ENCODE measurements around the gene RIF1.

- TF ChIP-seq, protein P1, sequence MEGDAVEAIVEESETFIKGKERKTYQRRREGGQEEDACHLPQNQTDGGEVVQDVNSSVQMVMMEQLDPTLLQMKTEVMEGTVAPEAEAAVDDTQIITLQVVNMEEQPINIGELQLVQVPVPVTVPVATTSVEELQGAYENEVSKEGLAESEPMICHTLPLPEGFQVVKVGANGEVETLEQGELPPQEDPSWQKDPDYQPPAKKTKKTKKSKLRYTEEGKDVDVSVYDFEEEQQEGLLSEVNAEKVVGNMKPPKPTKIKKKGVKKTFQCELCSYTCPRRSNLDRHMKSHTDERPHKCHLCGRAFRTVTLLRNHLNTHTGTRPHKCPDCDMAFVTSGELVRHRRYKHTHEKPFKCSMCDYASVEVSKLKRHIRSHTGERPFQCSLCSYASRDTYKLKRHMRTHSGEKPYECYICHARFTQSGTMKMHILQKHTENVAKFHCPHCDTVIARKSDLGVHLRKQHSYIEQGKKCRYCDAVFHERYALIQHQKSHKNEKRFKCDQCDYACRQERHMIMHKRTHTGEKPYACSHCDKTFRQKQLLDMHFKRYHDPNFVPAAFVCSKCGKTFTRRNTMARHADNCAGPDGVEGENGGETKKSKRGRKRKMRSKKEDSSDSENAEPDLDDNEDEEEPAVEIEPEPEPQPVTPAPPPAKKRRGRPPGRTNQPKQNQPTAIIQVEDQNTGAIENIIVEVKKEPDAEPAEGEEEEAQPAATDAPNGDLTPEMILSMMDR (IDR thresholded peaks at IDR 0.05; ENCODE audit: insufficient read depth, low read depth, low read length) = no peak
- TF ChIP-seq EZH2 (IDR thresholded peaks at IDR 0.05; ENCODE audit: insufficient read depth, low read length) = no peak
Observed at GRCh38 chr2:151498178-151498577, 88.5 kb downstream of the RIF1 start.
